ENCODE measurements around the gene NELL2. TPM values are rescaled to one million over a fixed set of nuclear protein-coding genes. Genes with fewer than 3 reads are reported as not detected.

NELL2 gene
- total RNA-seq, 1 donor, result 0.86 TPM

GRCh38 chr12:44459569-44459968, 416.5 kb downstream of the NELL2 start:
- no peak for TF ChIP-seq CTCF (IDR thresholded peaks at IDR 0.05; ENCODE audit: insufficient read depth, low read depth, low read length)
- DNase-seq (ENCODE audit: low read depth), result no peak
- H3K4me3 ChIP-seq (ENCODE audit: low read depth, low read length), result no peak overlapping the region

Small RNAs within 50 kb of the gene (small RNA-seq; reads per million reads assigned to genes)
- gene RF00019, result not detected

Other genes with a start within 250 kb of the NELL2 start
- not detected in 2 replicates for gene DBX2, start 174.8 kb upstream of the NELL2 start, total RNA-seq

Measured in fibroblast of villous mesenchyme (primary cell).